H9 (cell line): ENCODE data around the gene CLEC9A. TPM values are rescaled to one million over a fixed set of nuclear protein-coding genes. Genes with fewer than 3 reads are reported as not detected.

Experiments
- DNase-seq: peaks from one replicate; pipeline ENCODE4 v3.0.0-alpha.2; 2017
- H2AFZ ChIP-seq: one replicate; pipeline ENCODE4 v1.6.1; 2013; ENCODE audit warnings: mild to moderate bottlenecking, low read length, control low read depth, moderate library complexity
- H2AK5ac ChIP-seq: 2 replicates; pipeline ENCODE4 v1.6.1; 2013; ENCODE audit warnings: low read length, control low read depth, mixed read lengths; ENCODE audit not compliant: insufficient read length
- H2BK120ac ChIP-seq: one replicate; pipeline ENCODE4 v1.6.1; 2013; ENCODE audit warnings: low read depth, mild to moderate bottlenecking, low read length, control low read depth, inconsistent platforms; ENCODE audit not compliant: poor library complexity, severe bottlenecking
- H2BK12ac ChIP-seq: 2 replicates; pipeline ENCODE4 v1.6.1; 2013; ENCODE audit warnings: low read length, control low read depth, mixed read lengths, low read depth; ENCODE audit not compliant: insufficient read length
- H2BK15ac ChIP-seq: 2 replicates; pipeline ENCODE4 v1.6.1; 2013; ENCODE audit warnings: low read depth, low read length, control low read depth
- H2BK20ac ChIP-seq: one replicate; pipeline ENCODE4 v1.6.1; 2013; ENCODE audit warnings: low read depth, mild to moderate bottlenecking, low read length, control low read depth, inconsistent platforms; ENCODE audit not compliant: poor library complexity, severe bottlenecking
- H2BK5ac ChIP-seq: 2 replicates; pipeline ENCODE4 v1.6.1; 2013; ENCODE audit warnings: low read length, control low read depth, mixed read lengths; ENCODE audit not compliant: insufficient read length
- H3K14ac ChIP-seq: 2 replicates; pipeline ENCODE4 v1.6.1; 2013; ENCODE audit warnings: low read length, control low read depth; ENCODE audit not compliant: insufficient read depth
- H3K18ac ChIP-seq: 2 replicates; pipeline ENCODE4 v1.6.1; 2013; ENCODE audit warnings: low read depth, mild to moderate bottlenecking, mixed read lengths, low read length, control low read depth; ENCODE audit not compliant: insufficient read length
- H3K23ac ChIP-seq: 2 replicates; pipeline ENCODE4 v1.6.1; 2013; ENCODE audit warnings: low read length, control low read depth, mixed read lengths, low read depth; ENCODE audit not compliant: insufficient read length
- H3K23me2 ChIP-seq: 2 replicates; pipeline ENCODE4 v1.6.1; 2013; ENCODE audit warnings: low read depth, mild to moderate bottlenecking, mixed read lengths, low read length, control low read depth; ENCODE audit not compliant: insufficient read length, poor library complexity, severe bottlenecking
- H3K27ac ChIP-seq: 2 replicates; pipeline ENCODE4 v1.5.1; 2013; ENCODE audit warnings: low read length, control low read depth, mixed read lengths, low read depth; ENCODE audit not compliant: insufficient read length
- H3K27me3 ChIP-seq: 2 replicates; pipeline ENCODE4 v1.6.1; 2013; ENCODE audit warnings: low read length, control low read depth, inconsistent platforms; ENCODE audit not compliant: insufficient read depth
- H3K4ac ChIP-seq: 2 replicates; pipeline ENCODE4 v1.6.1; 2013; ENCODE audit warnings: low read depth, mild to moderate bottlenecking, control low read depth, inconsistent platforms, low read length, moderate library complexity
- H3K4me1 ChIP-seq: 2 replicates; pipeline ENCODE4 v1.6.1; 2013; ENCODE audit warnings: low read length, control low read depth, inconsistent platforms; ENCODE audit not compliant: insufficient read depth
- H3K4me2 ChIP-seq: 2 replicates; pipeline ENCODE4 v1.6.1; 2013; ENCODE audit warnings: low read length, control low read depth, mixed read lengths; ENCODE audit not compliant: insufficient read length, insufficient read depth
- H3K56ac ChIP-seq: 2 replicates; pipeline ENCODE4 v1.6.1; 2013; ENCODE audit warnings: low read depth, mild to moderate bottlenecking, mixed read lengths, low read length, control low read depth; ENCODE audit not compliant: insufficient read length
- H3K79me1 ChIP-seq: 2 replicates; pipeline ENCODE4 v1.6.1; 2013; ENCODE audit warnings: low read depth, mild to moderate bottlenecking, moderate library complexity, low read length, control low read depth, inconsistent platforms; ENCODE audit not compliant: insufficient read depth, poor library complexity, severe bottlenecking
- H3K79me2 ChIP-seq: 2 replicates; pipeline ENCODE4 v1.6.1; 2013; ENCODE audit warnings: low read length, control low read depth, inconsistent platforms; ENCODE audit not compliant: insufficient read depth
- H3K9ac ChIP-seq: 2 replicates; pipeline ENCODE4 v1.6.1; 2013; ENCODE audit warnings: low read length, control low read depth, mixed read lengths; ENCODE audit not compliant: insufficient read length; ENCODE audit errors: extremely low read depth
- H3K9me3 ChIP-seq: one replicate; pipeline ENCODE4 v1.6.1; 2013; ENCODE audit warnings: low read depth, low read length, inconsistent platforms; ENCODE audit not compliant: control insufficient read depth
- H3T11ph ChIP-seq: one replicate; pipeline ENCODE4 v1.6.1; 2013; ENCODE audit warnings: mild to moderate bottlenecking, low read length, control low read depth, inconsistent platforms
- H4K20me1 ChIP-seq: one replicate; pipeline ENCODE4 v1.6.1; 2013; ENCODE audit not compliant: control insufficient read depth, insufficient read length, insufficient read depth
- H4K5ac ChIP-seq: 2 replicates; pipeline ENCODE4 v1.6.1; 2013; ENCODE audit warnings: low read depth, mild to moderate bottlenecking, mixed read lengths, low read length, control low read depth; ENCODE audit not compliant: insufficient read length
- H4K8ac ChIP-seq: replicated peaks from 2 replicates; pipeline ENCODE4 v1.6.1; 2013; ENCODE audit warnings: low read length, control low read depth, mixed read lengths, low read depth; ENCODE audit not compliant: insufficient read length
- H4K91ac ChIP-seq: 2 replicates; pipeline ENCODE4 v1.6.1; 2013; ENCODE audit warnings: low read depth, mild to moderate bottlenecking, moderate library complexity, mixed read lengths, low read length, control low read depth; ENCODE audit not compliant: insufficient read length
- H3K27ac Mint-ChIP-seq, 3 experiments: 2 replicates in 2 of 3; 3 replicates in 1 of 3; pipeline ENCODE4 v1.8.0; 2020 to 2021; ENCODE audit warnings: mixed read lengths in 3 of 3, mild to moderate bottlenecking in 1 of 3, moderate library complexity in 1 of 3
- H3K27me3 Mint-ChIP-seq: 2 replicates; pipeline ENCODE4 v1.8.0; 2021; ENCODE audit warnings: low read depth, mild to moderate bottlenecking, moderate library complexity, mixed read lengths
- H3K36me3 Mint-ChIP-seq, 3 experiments: 2 replicates in 2 of 3; 3 replicates in 1 of 3; pipeline ENCODE4 v1.8.0; 2020 to 2021; ENCODE audit warnings: low read depth in 3 of 3, mixed read lengths in 3 of 3; ENCODE audit not compliant: insufficient read depth in 1 of 3
- H3K4me1 Mint-ChIP-seq, 2 experiments: 2 replicates each; pipeline ENCODE4 v1.8.0; 2020; ENCODE audit warnings: mixed read lengths in 2 of 2
- H3K4me3 Mint-ChIP-seq, 2 experiments: 2 replicates in 1 of 2; 3 replicates in 1 of 2; pipeline ENCODE4 v1.8.0; 2020 to 2021; ENCODE audit warnings: mild to moderate bottlenecking in 2 of 2, mixed read lengths in 2 of 2, moderate library complexity in 1 of 2
- H3K9me3 Mint-ChIP-seq, 2 experiments: 2 replicates in 1 of 2; 3 replicates in 1 of 2; pipeline ENCODE4 v1.8.0; 2020; ENCODE audit warnings: mild to moderate bottlenecking in 2 of 2, mixed read lengths in 2 of 2, moderate library complexity in 1 of 2
- CTCF ChIP-seq: fragments of 200-600 bp; sonication (generic); conservative IDR thresholded peaks from 3 replicates; pipeline ENCODE4 v1.8.0; 2021; ENCODE audit warnings: antibody characterized with exemption, mild to moderate bottlenecking
- WGBS: extraction: QIAGEN DNeasy Blood & Tissue Kit; methylation state at CpG from one replicate; pipeline ENCODE4 v1.1.7; 2013; ENCODE audit warnings: missing lambda C conversion rate, low lambda C conversion rate, mixed read lengths; ENCODE audit not compliant: insufficient read length; ENCODE audit errors: extremely low coverage; 5-methylcytosine and 5-hydroxymethylcytosine counted together
- total RNA-seq: library from RNA; stranded (reverse); gene quantifications from 2 replicates; pipeline ENCODE4 v1.2.1, GENCODE V29; 2021

Gene CLEC9A
- total RNA-seq, 1 experiment from 2014 or later: not detected

- H4K5ac ChIP-seq: no peak overlapping the region
- no peaks in the 10 kb centered on the region for H3K4me1 ChIP-seq
- no peaks in the 10 kb centered on the region; the same call in 1 of the 2 replicates for H3K27me3 ChIP-seq
- no peak for DNase-seq
- no peak overlapping the region for H2AK5ac ChIP-seq
- no peaks in the 10 kb centered on the region for H3K79me1 ChIP-seq
- Mint-ChIP-seq H3K4me3 (no peak overlapping the region), H3K4me1 (0 out of 4 replicates have a peak, but pooled peaks cover 3 to 4% of the 10 kb centered on the region in 2 experiments), H3K27me3 (no peaks in the 10 kb centered on the region), H3K27ac (no peak overlapping the region), H3K9me3 (no peaks in the 10 kb centered on the region), H3K36me3 (no peaks in the 10 kb centered on the region)
- H2BK20ac ChIP-seq: no peak overlapping the region
- no peaks in the 10 kb centered on the region for H3K23me2 ChIP-seq
- H2BK12ac ChIP-seq: no peak overlapping the region
- H3K27ac ChIP-seq: no peak overlapping the region
- H4K20me1 ChIP-seq: no peaks in the 10 kb centered on the region
- no peak overlapping the region for H3T11ph ChIP-seq
- no peak overlapping the region for H2BK15ac ChIP-seq
- no peak for TF ChIP-seq CTCF
- H3K18ac ChIP-seq: no peak overlapping the region
- no peak overlapping the region for H3K56ac ChIP-seq
- no peak overlapping the region for H3K14ac ChIP-seq
- no peak overlapping the region for H2BK120ac ChIP-seq
- H3K4ac ChIP-seq: no peak overlapping the region
- no peak overlapping the region for H2BK5ac ChIP-seq
- no peak overlapping the region for H4K91ac ChIP-seq
- H3K4me2 ChIP-seq: no peak overlapping the region
- H3K79me2 ChIP-seq: peaks cover 2% of the 10 kb centered on the region; the same call in 1 of the 2 replicates
- no peak overlapping the region for H3K9ac ChIP-seq
- H3K23ac ChIP-seq: no peak overlapping the region
- H3K9me3 ChIP-seq: no peaks in the 10 kb centered on the region
- no peak overlapping the region for H4K8ac ChIP-seq
- no CpG with 5 or more reads among the region's 4 CpGs for WGBS
- no peak overlapping the region for H2AFZ ChIP-seq
Observed at GRCh38 chr12:10069099-10069498, 38.6 kb downstream of the CLEC9A start.
